Activated naive CD4-positive, alpha-beta T cell treated with anti-CD3 and anti-CD28 coated beads, Interleukin-2, amount 50 U/mL, for 16 hours (primary cell): Measurements from ENCODE around the gene GRB14.
"Not testable (repeated sequence)": the region's sequence is repeated elsewhere in the genome, so short reads cannot be mapped to it uniquely, and the experiment has no call there.

Experiments
- DNase-seq: peaks from one replicate; pipeline ENCODE4 v3.0.0-alpha.2; 2020

The GRB14 gene

GRCh38 chr2:164554487-164554886, 66.8 kb downstream of the GRB14 start:
- no peak for DNase-seq

- DNase-seq = no peak
Measured at GRCh38 chr2:164551519-164551918, 69.8 kb downstream of the GRB14 start.

- DNase-seq = not testable (repeated sequence)
Measured at GRCh38 chr2:164549705-164550104, 71.6 kb downstream of the GRB14 start.

- no peak for DNase-seq
Measured at GRCh38 chr2:164545484-164545883, 75.8 kb downstream of the GRB14 start.

GRCh38 chr2:164542581-164543021, 78.7 kb downstream of the GRB14 start:
- DNase-seq = no peak

- no peak for DNase-seq
Measured at GRCh38 chr2:164538240-164538866, 82.9 kb downstream of the GRB14 start.

GRCh38 chr2:164535280-164536025, 85.8 kb downstream of the GRB14 start:
- no peak for DNase-seq

GRCh38 chr2:164530464-164530863, 90.8 kb downstream of the GRB14 start:
- no peak for DNase-seq

- DNase-seq = no peak
Measured at GRCh38 chr2:164523726-164524125, 97.6 kb downstream of the GRB14 start.

GRCh38 chr2:164523009-164523408, 98.3 kb downstream of the GRB14 start:
- DNase-seq = no peak

- no peak for DNase-seq
Measured at GRCh38 chr2:164522561-164522981, 98.7 kb downstream of the GRB14 start.

- no peak for DNase-seq
Measured at GRCh38 chr2:164515734-164516133, 105.5 kb downstream of the GRB14 start.

GRCh38 chr2:164515030-164515429, 106.3 kb downstream of the GRB14 start:
- DNase-seq = no peak

- DNase-seq = no peak
Measured at GRCh38 chr2:164514491-164514890, 106.8 kb downstream of the GRB14 start.

- DNase-seq = no peak
Measured at GRCh38 chr2:164512871-164513270, 108.4 kb downstream of the GRB14 start.

- DNase-seq = no peak
Measured at GRCh38 chr2:164511738-164512137, 109.5 kb downstream of the GRB14 start.

GRCh38 chr2:164510895-164511294, 110.4 kb downstream of the GRB14 start:
- DNase-seq = no peak

- no peak for DNase-seq
Measured at GRCh38 chr2:164509137-164509877, 112.0 kb downstream of the GRB14 start.

- no peak for DNase-seq
Measured at GRCh38 chr2:164504253-164504652, 117.0 kb downstream of the GRB14 start.

- no peak for DNase-seq
Measured at GRCh38 chr2:164498836-164499235, 122.4 kb downstream of the GRB14 start.

- no peak for DNase-seq
Measured at GRCh38 chr2:164496881-164497280, 124.4 kb downstream of the GRB14 start.

GRCh38 chr2:164496421-164496820, 124.9 kb downstream of the GRB14 start:
- no peak for DNase-seq

GRCh38 chr2:164495491-164496223, 125.6 kb downstream of the GRB14 start:
- DNase-seq = no peak
